IPS DF 4.7 (cell line): Measurements from ENCODE around the gene KRTAP1-3.
"Not testable (repeated sequence)": the region's sequence is repeated elsewhere in the genome, so short reads cannot be mapped to it uniquely, and the experiment has no call there.

Experiments used
- DNase-seq: peaks from one replicate; pipeline ENCODE4 v3.0.0-alpha.2; 2013; ENCODE audit warnings: low spot score; ENCODE audit errors: extremely low read depth

Gene KRTAP1-3

GRCh38 chr17:41012326-41013120, 22.2 kb downstream of the KRTAP1-3 start:
- no peak for DNase-seq

DNA sequence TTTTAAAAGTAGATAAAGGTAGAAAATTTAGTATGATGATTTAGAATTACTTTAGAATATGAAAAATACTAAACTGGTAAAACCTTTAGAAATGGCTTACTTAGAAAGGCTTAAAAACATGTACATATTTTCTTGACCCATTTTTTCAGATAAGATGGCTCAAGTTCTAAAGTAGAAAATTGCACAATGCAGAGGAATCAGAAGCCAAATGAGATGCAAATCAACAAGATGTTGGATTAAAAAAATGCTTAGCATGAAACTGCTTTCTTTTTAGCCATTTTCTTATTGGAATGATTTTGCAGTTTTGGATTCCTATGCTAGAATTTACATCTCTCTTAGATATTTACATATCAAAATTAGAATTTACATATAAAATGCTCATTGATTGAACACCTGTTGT, 24.2 kb downstream of the KRTAP1-3 start:
- no peak for DNase-seq

- no peak for DNase-seq
These were observed 24.7 kb downstream of the KRTAP1-3 start for GRCh38 chr17:41009936-41010335.

DNA sequence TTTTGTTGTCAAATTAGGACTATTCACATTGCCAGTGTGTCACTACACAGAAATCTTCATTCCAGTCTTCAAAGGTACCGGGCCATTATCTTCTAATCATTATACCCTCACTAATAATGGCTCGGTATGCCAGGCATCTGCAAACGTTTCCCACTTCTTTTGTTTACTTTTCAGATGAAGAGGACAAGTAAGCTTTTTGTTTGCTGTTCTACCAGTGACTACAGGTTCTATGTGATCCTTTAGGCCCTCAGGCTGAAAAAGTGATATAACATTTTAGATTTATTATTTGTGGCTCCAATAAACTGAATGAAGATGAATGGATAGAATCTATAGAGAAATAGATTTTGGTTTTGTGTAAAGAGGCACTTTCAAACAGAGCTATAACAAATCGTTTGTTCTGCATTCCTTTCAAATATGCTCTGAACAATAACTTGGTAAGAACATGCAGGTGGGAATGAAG, 25.3 kb downstream of the KRTAP1-3 start:
- no peak for DNase-seq

DNA sequence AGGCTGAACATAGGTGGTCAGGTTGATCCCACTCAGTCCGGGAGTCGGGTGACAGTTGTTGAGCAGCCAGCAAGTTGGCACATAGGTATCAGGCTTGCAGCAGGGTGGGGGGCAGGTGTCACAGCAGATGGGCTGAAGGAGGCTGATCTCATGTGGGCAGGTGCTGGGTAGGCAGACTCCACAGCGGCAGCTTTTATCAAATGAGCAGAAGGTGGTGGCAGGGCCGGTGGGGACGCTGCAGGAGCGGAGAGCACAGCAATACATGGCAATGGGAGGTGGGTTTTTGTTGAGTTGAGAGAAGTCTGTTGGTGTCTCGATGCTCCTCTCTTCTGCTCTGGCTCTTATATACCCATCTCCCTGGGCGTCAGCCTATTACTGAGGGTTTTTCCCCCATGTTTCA, 25.9 kb downstream of the KRTAP1-3 start, which contains the start of gene KRTAP3-1:
Gene KRTAP3-1 (minus strand): TSS at position 318 of the 400 bp plus-strand sequence. CDS start 54 bp downstream, at position 264.
- no peak for DNase-seq

GRCh38 chr17:41004397-41004796, 30.3 kb downstream of the KRTAP1-3 start:
- DNase-seq = no peak

GRCh38 chr17:41003926-41004325, 30.7 kb downstream of the KRTAP1-3 start:
- DNase-seq = no peak

DNA sequence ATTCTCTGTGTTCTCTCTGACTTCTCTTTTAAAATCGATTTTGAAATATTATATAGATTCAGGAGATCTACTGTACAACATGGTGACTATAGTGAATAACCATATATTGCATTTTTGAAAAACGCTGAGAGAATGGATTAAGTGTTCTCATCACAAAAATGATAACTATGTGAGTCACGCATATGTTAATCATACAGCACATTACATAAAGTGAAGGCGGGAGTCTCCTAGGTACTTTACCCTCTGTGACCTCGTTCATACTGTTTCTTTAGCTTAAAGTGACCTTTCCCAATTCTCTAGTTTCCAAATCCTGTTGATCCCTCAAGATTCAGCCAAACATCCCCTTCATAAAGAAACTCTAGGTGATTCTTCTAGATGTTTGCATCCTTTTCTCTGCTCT, 31.9 kb downstream of the KRTAP1-3 start:
- DNase-seq = no peak

DNA sequence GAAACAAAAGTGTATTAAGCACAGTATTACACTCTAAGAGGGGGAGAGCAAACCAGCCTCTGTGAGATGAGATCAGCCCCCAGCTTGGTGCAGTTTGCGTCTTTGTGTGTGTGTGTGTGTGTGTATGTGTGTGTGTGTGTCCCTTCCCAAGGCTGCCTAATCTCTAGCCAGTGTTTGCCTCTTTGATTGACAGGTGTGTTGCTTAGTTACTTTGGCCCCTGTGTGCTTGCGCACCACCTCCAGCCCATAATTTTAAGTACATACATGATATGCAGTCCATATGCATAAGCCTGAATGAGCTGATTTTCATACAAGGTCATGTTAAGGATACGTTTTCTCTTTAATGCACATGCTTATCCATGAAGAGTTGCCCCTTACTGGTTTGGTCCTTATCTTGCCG, 32.9 kb downstream of the KRTAP1-3 start:
- DNase-seq = no peak

GRCh38 chr17:40999563-40999962, 35.1 kb downstream of the KRTAP1-3 start, which contains the start of gene KRTAP3-2:
TSS of gene KRTAP3-2 (minus strand) at chr17:40999906. CDS start at chr17:40999853, 53 bp downstream.
- DNase-seq = not testable (repeated sequence)

DNA sequence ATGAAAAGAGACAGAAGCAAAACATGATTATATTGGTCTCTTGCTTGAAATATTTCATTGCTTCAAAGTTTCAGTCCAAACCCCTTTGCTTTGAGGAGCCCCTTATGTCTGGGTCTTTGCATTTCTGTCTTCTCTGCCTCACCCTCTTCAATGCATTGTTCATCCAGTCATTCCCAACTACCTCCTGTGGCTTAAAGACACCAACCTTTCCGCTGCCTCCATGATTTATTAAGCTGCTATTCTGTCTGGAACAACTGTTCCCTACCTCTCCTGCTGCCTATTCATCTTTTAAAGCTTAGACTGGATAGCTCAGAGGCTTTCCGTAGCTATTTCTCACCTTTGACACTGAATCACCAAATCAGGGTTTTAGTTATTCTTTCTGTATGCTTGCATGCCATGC, 37.3 kb downstream of the KRTAP1-3 start:
- no peak for DNase-seq

GRCh38 chr17:40996829-40997228, 37.8 kb downstream of the KRTAP1-3 start:
- no peak for DNase-seq

DNA sequence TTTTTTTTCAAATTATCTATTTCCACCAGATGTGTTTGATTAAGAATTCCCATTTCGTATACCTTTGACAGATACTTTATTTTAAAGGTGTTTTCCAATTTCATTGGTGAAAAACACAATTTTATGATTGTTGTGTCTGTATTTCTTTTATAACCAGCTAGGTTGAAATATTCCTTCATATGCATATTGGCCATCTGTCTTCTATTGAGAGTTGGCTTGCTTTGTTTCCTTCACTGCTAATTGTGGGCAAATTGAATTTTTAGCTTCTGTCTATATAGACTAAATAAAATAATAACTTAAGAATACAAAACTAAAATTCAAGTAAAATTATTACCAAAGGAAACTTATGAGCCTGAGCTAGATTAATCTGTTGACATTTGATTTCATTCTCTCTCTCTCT, 39.6 kb downstream of the KRTAP1-3 start:
- DNase-seq = no peak

DNA sequence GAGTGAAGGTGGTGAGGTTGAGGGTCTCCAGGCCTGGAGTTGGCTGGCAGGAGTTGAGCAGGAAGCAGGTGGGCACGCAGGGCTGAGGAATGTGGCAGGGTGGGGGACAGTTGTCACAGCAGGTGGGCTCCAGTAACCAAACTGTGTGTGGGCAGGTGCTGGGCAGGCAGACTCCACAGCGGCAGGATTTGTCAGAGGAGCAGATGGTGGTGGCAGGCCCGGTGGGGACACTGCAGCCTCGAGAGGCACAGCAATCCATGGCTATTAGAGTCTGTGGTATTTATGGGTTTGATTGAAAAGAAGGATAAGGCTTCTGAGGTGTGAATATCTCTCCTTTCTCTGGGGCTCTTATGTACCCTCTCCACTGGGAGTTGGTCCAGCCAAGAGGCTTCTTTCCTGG, 40.8 kb downstream of the KRTAP1-3 start, which contains the start of gene KRTAP3-3:
Gene KRTAP3-3 (minus strand): TSS at position 326 of the 400 bp plus-strand sequence. CDS start 67 bp downstream, at position 259.
- DNase-seq = no peak

DNA sequence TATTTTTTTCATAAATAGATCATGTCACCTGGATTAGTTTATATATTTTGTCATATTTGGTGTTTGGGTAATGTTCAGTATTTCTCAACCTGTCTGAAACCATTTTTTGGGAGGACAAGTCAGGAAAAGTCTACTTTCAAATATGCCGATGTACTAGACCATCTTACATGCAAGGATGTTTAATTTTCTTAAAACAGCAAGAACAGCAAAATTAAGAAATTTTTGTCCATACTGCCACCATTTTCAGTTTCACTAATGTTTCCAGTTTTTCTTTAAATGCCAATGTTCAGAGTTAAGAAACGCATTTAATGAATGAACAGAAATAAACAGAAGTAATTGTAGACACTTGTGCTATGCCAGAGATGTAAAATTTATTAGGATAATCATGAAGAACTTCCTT, 41.6 kb downstream of the KRTAP1-3 start:
- DNase-seq = no peak

GRCh38 chr17:40992666-40993065, 42.0 kb downstream of the KRTAP1-3 start:
- no peak for DNase-seq

GRCh38 chr17:40986920-40987319, 47.8 kb downstream of the KRTAP1-3 start:
- DNase-seq = no peak

GRCh38 chr17:40984226-40984625, 50.4 kb downstream of the KRTAP1-3 start, which contains the start of gene KRT40:
TSS of gene KRT40 (minus strand) at chr17:40984326. CDS start at chr17:40984273, 53 bp downstream.
- DNase-seq = no peak
